Mesendoderm (in vitro differentiated cells): ENCODE measurements around the gene BBIP1.

Experiments used
- DNase-seq: peaks from one replicate; pipeline ENCODE4 v3.0.0; 2013
- H2AK5ac ChIP-seq: 2 replicates; pipeline ENCODE4 v1.6.1; 2013; ENCODE audit warnings: low read length, inconsistent platforms
- H2BK120ac ChIP-seq: 2 replicates; pipeline ENCODE4 v1.6.1; 2013; ENCODE audit warnings: low read depth, mild to moderate bottlenecking, low read length, moderate library complexity, mixed read lengths
- H2BK15ac ChIP-seq: replicated peaks from 2 replicates; pipeline ENCODE4 v1.6.1; 2013; ENCODE audit warnings: low read depth, mild to moderate bottlenecking, moderate library complexity
- H2BK5ac ChIP-seq: 2 replicates; pipeline ENCODE4 v1.6.1; 2013; ENCODE audit warnings: low read length, inconsistent platforms
- H3K18ac ChIP-seq: 2 replicates; pipeline ENCODE4 v1.6.1; 2013; ENCODE audit warnings: mild to moderate bottlenecking, low read length, mixed read lengths
- H3K23ac ChIP-seq: one replicate; pipeline ENCODE4 v1.6.1; 2013; ENCODE audit warnings: low read length
- H3K27ac ChIP-seq: 2 replicates; pipeline ENCODE4 v1.5.1; 2013; ENCODE audit warnings: low read depth, mild to moderate bottlenecking, inconsistent platforms, low read length, moderate library complexity
- H3K27me3 ChIP-seq: 2 replicates; pipeline ENCODE4 v1.6.1; 2013; ENCODE audit warnings: low read length, control low read depth, mild to moderate bottlenecking, inconsistent platforms; ENCODE audit not compliant: insufficient read depth, poor library complexity
- H3K36me3 ChIP-seq: 2 replicates; pipeline ENCODE4 v1.6.1; 2013; ENCODE audit warnings: low read length, inconsistent platforms; ENCODE audit not compliant: control insufficient read depth, insufficient read depth
- H3K4ac ChIP-seq: one replicate; pipeline ENCODE4 v1.6.1; 2013; ENCODE audit warnings: low read depth, mild to moderate bottlenecking, low read length, moderate library complexity
- H3K4me1 ChIP-seq: 2 replicates; pipeline ENCODE4 v1.6.1; 2013; ENCODE audit warnings: low read depth, low read length, inconsistent platforms; ENCODE audit not compliant: control insufficient read depth
- H3K4me2 ChIP-seq: 2 replicates; pipeline ENCODE4 v1.6.1; 2013; ENCODE audit warnings: low read length
- H3K4me3 ChIP-seq: 2 replicates; pipeline ENCODE4 v1.5.1; 2013; ENCODE audit warnings: mild to moderate bottlenecking, low read length
- H3K56ac ChIP-seq: one replicate; pipeline ENCODE4 v1.6.1; 2013; ENCODE audit warnings: low read length
- H3K79me1 ChIP-seq: 2 replicates; pipeline ENCODE4 v1.6.1; 2013; ENCODE audit warnings: low read length, inconsistent platforms
- H3K79me2 ChIP-seq: 2 replicates; pipeline ENCODE4 v1.6.1; 2013; ENCODE audit warnings: mild to moderate bottlenecking, low read length; ENCODE audit not compliant: control insufficient read depth, insufficient read depth
- H3K9ac ChIP-seq: 2 replicates; pipeline ENCODE4 v1.6.1; 2013; ENCODE audit warnings: low read length, inconsistent platforms
- H4K5ac ChIP-seq: one replicate; pipeline ENCODE4 v1.6.1; 2013; ENCODE audit warnings: low read length
- H4K8ac ChIP-seq: one replicate; pipeline ENCODE4 v1.6.1; 2013; ENCODE audit warnings: low read depth, mild to moderate bottlenecking, control low read depth, low read length, moderate library complexity
- WGBS: extraction: QIAGEN DNeasy Blood & Tissue Kit; methylation state at CpG from one replicate; pipeline ENCODE4 v1.1.7; 2013; ENCODE audit warnings: low lambda C conversion rate, missing lambda C conversion rate; ENCODE audit not compliant: insufficient coverage; ENCODE audit errors: extremely low coverage; 5-methylcytosine and 5-hydroxymethylcytosine counted together

Gene BBIP1

DNA sequence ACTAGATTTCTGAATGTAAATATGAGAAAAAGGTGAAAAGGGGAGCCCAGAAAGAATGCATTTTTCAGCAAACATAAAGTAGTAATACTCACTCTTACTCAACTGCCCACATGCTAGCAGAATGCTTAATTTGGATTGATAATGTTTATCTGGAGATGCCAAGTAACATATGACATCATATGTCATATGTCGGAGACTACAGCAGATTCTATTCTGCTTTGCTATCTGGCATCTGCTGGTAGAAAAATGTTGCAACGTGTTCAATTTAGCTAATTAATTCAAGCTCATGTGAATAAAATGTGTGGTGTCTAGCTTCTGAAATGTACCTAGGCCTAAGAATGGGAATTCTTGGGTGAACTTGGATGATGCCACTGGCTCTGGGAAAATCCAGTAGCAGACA is 4.5 kb downstream of the BBIP1 start:
- no peak overlapping the region for H3K27ac ChIP-seq
- no peaks in the 10 kb centered on the region for H3K79me2 ChIP-seq
- H4K5ac ChIP-seq, result no peak overlapping the region
- WGBS, result no CpG with 5 or more reads among the region's 2 CpGs
- H3K4me2 ChIP-seq, result no peak overlapping the region
- peaks cover 5% of the 10 kb centered on the region for H3K4me1 ChIP-seq
- H3K9ac ChIP-seq, result no peak overlapping the region
- no peak overlapping the region for H2AK5ac ChIP-seq
- H3K23ac ChIP-seq, result no peak overlapping the region
- H3K79me1 ChIP-seq, result no peaks in the 10 kb centered on the region
- no peaks in the 10 kb centered on the region for H3K36me3 ChIP-seq
- H3K4me3 ChIP-seq, result no peak overlapping the region
- no peaks in the 10 kb centered on the region for H3K27me3 ChIP-seq
- no peak overlapping the region for H2BK15ac ChIP-seq
- H4K8ac ChIP-seq, result no peak overlapping the region
- H2BK120ac ChIP-seq, result no peak overlapping the region
- H2BK5ac ChIP-seq, result no peak overlapping the region
- DNase-seq, result no peak
- H3K18ac ChIP-seq, result no peak overlapping the region
- H3K56ac ChIP-seq, result no peak overlapping the region
- no peak overlapping the region for H3K4ac ChIP-seq

- Histone ChIP-seq H3K4ac (no peak overlapping the region), H3K36me3 (no peaks in the 10 kb centered on the region), H3K4me1 (peaks cover 5% of the 10 kb centered on the region)
These were observed 6.6 kb downstream of the BBIP1 start for GRCh38 chr10:110912374-110912773.

GRCh38 chr10:110910138-110910537 is 8.8 kb downstream of the BBIP1 start:
- Histone ChIP-seq H3K27ac (no peak overlapping the region), H2AK5ac (no peak overlapping the region), H3K27me3 (no peaks in the 10 kb centered on the region), H2BK15ac (no peak overlapping the region), H3K79me2 (no peaks in the 10 kb centered on the region), H3K23ac (no peak overlapping the region), H4K5ac (no peak overlapping the region), H2BK5ac (no peak overlapping the region), H3K56ac (no peak overlapping the region), H3K4ac (no peak overlapping the region), H2BK120ac (no peak overlapping the region), H3K4me1 (no peaks in the 10 kb centered on the region), H3K4me3 (no peak overlapping the region), H3K18ac (no peak overlapping the region), H4K8ac (no peak overlapping the region), H3K79me1 (no peaks in the 10 kb centered on the region), H3K4me2 (no peak overlapping the region), H3K9ac (no peak overlapping the region), H3K36me3 (no peaks in the 10 kb centered on the region)
- no peak for DNase-seq
- no CpG with 5 or more reads among the region's 4 CpGs for WGBS

More at GRCh38 chr10:110912374-110912773, 6.6 kb downstream of the BBIP1 start:
- no peak overlapping the region for H4K8ac ChIP-seq
- H3K18ac ChIP-seq, result no peak overlapping the region
- DNase-seq, result no peak
- no peak overlapping the region for H2AK5ac ChIP-seq
- no peaks in the 10 kb centered on the region for H3K79me2 ChIP-seq
- no peak overlapping the region for H3K4me2 ChIP-seq
- H3K9ac ChIP-seq, result no peak overlapping the region
- H3K27me3 ChIP-seq, result no peaks in the 10 kb centered on the region
- no peak overlapping the region for H3K4me3 ChIP-seq
- no peak overlapping the region for H3K56ac ChIP-seq
- no peak overlapping the region for H2BK120ac ChIP-seq
- H2BK15ac ChIP-seq, result no peak overlapping the region
- no CpG with 5 or more reads among the region's 3 CpGs for whole genome bisulfite sequencing
- H3K79me1 ChIP-seq, result no peaks in the 10 kb centered on the region
- no peak overlapping the region for H2BK5ac ChIP-seq
- H4K5ac ChIP-seq, result no peak overlapping the region
- no peak overlapping the region for H3K27ac ChIP-seq
- no peak overlapping the region for H3K23ac ChIP-seq

DNA sequence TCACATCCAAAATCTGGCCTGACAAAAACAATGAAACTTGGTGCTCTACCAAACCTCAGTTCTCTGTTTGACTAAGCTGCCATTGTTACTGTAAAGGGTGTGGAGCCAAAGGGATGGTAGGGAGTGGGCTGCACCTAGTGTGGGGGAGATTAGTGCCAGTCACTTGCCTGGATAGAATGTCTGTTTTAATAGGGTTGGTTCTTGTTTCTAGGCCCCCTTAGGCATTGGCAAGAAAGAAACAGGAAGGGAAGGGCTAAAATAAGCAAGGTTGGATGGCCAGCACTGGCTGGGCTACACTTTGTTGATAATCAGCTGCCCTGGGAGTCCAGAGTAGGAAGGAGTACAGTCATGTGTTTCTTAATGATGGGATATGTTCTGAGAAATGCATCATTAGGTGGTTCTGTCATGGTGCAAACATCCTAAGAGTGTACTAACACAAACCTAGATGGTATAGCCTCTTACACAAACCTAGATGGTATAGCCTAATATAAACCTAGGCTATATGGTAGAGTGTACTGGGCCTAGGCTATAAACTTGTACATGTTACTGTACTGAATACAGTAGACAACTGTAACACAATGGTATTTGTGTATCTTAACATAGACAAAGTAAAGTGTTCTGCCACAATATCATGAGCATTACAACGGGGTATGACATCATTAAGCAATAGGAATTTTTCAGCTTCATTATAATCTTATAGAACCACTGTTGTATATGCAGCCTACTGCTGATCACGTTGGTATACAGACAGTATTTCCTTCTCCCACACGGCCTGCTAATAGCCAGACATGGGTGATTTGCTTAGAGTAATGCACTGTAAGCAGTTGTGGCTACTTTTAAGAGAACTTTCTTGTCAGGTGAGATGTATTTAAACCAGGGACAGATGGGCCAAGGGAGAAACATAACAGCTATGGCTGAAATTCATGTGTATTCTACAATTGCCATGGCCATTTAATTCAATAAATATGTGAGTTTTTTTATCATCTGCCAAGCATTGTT is 15.4 kb downstream of the BBIP1 start:
- Histone ChIP-seq H3K79me2 (no peaks in the 10 kb centered on the region), H3K9ac (no peak overlapping the region), H3K4me3 (no peak overlapping the region), H3K18ac (no peak overlapping the region), H3K56ac (no peak overlapping the region), H3K23ac (no peak overlapping the region), H4K5ac (no peak overlapping the region), H2AK5ac (no peak overlapping the region), H3K79me1 (no peaks in the 10 kb centered on the region), H2BK120ac (no peak overlapping the region), H3K27me3 (no peaks in the 10 kb centered on the region), H3K4ac (no peak overlapping the region), H3K27ac (no peak overlapping the region), H2BK5ac (no peak overlapping the region), H3K4me1 (no peaks in the 10 kb centered on the region), H4K8ac (no peak overlapping the region), H2BK15ac (no peak overlapping the region), H3K4me2 (no peak overlapping the region), H3K36me3 (no peaks in the 10 kb centered on the region)
- no CpG with 5 or more reads among the region's 3 CpGs for WGBS
- DNase-seq, result no peak

DNA sequence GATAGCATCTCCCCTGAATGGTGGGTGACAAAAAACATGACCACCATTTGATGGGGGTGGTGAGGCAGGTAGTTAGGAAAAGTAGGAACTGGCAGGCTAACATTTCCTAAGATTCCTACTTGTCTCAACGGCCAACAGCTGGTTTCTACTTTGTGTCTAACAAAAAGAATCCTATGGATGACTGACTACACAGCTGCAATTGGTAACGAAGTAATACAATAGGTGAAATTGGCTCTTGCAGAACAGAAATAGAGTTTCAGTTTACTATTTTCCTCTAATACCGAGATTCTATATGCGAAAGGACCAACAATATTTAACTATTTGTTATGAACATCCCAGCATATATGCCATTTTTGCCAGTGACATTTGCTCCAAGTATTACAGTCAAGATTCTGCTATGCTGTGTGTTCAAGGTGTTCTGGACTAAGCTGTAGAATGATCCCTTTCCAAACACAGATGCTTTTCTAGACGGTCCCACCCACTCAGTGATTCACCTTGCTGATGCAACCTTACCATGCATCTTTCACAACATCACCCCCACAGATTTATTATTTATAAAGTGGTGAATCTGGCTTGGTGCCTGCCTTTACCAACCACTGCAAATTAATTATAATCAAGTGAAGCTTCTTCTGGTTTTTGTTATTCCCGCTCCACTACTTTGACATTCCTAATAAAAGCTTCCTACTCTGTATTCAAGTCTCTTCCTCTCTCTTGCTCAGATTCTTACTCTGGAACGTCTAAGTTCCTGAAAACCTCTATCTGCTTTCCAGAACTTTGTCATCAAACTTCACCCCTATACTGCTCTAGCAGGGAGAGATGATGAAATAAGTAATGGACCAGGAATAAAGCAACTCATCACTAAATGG is 16.8 kb downstream of the BBIP1 start:
- Histone ChIP-seq H3K9ac (no peak overlapping the region), H3K36me3 (no peaks in the 10 kb centered on the region), H3K4me2 (no peak overlapping the region), H3K27ac (no peak overlapping the region), H3K4me1 (no peaks in the 10 kb centered on the region), H2BK15ac (no peak overlapping the region), H3K27me3 (no peaks in the 10 kb centered on the region), H3K79me1 (no peaks in the 10 kb centered on the region), H3K23ac (no peak overlapping the region), H4K5ac (no peak overlapping the region), H4K8ac (no peak overlapping the region), H3K18ac (no peak overlapping the region), H3K4ac (no peak overlapping the region), H2BK120ac (no peak overlapping the region), H2AK5ac (no peak overlapping the region), H3K79me2 (no peaks in the 10 kb centered on the region), H3K4me3 (no peak overlapping the region), H2BK5ac (no peak overlapping the region), H3K56ac (no peak overlapping the region)
- DNase-seq, result peak; percentile 23
- whole genome bisulfite sequencing, result no CpG with 5 or more reads among the region's 7 CpGs
